ENCODE results near the gene PSKH1. TPM values are rescaled to one million over a fixed set of nuclear protein-coding genes. Genes with fewer than 3 reads are reported as not detected.

PSKH1 gene
- total RNA-seq = 10 to 100 TPM; 29.6 to 30.4 TPM
- polyA plus RNA-seq = 10 to 100 TPM; 15.2 to 16.2 TPM
- long read RNA-seq, donor 1, transcript PSKH1-202 (2 exons, 1,509 nt) = major isoform, 8 of 16 reads
- long read RNA-seq, donor 1, partial matches to known transcripts = 4 of 16 reads
- long read RNA-seq, donor 1, other reads (novel, unspliced or antisense) = 4 of 16 reads
- long read RNA-seq, donor 2, partial matches to known transcripts = 0 of 14 reads
- long read RNA-seq, donor 2, other reads (novel, unspliced or antisense) = 9 of 14 reads

DNA sequence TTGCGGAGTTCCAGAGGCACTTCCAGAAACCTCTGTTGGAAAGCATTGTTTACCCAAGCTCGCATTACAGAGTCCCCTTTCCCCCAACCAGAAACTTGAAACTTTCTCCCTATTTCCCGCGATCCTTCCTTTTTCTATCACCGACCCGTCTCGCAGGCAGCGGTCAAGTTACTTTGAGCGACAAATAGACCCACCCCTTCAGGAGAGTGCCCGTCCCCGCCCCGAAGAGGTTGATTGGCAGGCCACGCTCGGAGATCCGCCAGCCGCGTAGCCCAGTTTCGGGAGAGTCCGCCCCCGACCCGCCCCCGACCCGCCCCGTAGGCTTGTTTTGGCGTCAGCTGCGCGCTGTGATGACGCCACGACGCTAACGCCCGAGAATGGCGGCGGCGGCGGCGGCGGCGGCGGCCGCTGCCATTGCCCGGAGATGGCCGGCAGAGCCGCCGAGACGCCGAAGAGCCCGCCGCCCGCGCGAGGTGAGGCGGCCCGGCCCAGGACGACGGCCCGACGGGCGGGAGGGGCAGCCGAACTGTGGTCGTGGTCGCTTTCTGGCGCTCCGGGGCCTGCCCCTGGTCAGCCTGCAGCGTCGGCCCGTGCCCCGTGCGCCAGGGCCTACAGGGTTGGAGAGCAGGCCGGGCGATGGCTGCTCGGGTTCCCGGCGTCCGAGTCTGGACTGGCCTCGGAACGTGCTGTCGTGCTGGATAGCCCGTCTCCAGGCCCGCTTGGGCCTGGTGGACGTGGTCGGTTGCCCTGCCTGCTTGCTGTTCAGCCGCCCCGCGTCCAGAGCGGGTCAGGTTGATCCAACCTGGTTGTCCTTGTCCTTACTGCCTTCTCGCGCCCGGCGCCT, at the start of gene PSKH1:
Gene PSKH1 (plus strand): TSS at position 356 of the 844 bp plus-strand sequence. CDS start 15,496 bp downstream, outside the sequence.
- no peaks in the 10 kb centered on the region for H3K27me3 ChIP-seq (ENCODE audit: control insufficient read depth in 1 of 2, insufficient read depth in 2 of 2, low read length in 1 of 2)
- intact Hi-C loops (cut with DNase I) = loop anchor here in 1 of 2 donors (2.0 kb wide), 1 partner anchor 50 kb away; the partner anchor contains the start of gene THAP11
- ATAC-seq (ENCODE audit: low FRiP score) = peak; percentile 95
- H3K36me3 ChIP-seq (ENCODE audit: control insufficient read depth in 1 of 2, insufficient read depth in 2 of 2, low read length in 1 of 2) = no peaks in the 10 kb centered on the region
- no peaks in the 10 kb centered on the region for H3K9me3 ChIP-seq (ENCODE audit: control insufficient read depth, low read length)
- H3K27ac ChIP-seq (ENCODE audit: low read depth in 1 of 2, low read length in 2 of 2) = peak within 1 kb of the TSS; percentile 57 to 97
- peak within 1 kb of the TSS; percentile 85 to 94 for H3K4me3 ChIP-seq (ENCODE audit: low read length in 2 of 2)
- H3K4me1 ChIP-seq (ENCODE audit: control insufficient read depth in 1 of 2, insufficient read depth in 2 of 2, low read length in 2 of 2) = peaks cover 0 to 2% of the 10 kb centered on the region in 2 donors
- DNase-seq = peak; percentile 98 to 99
- WGBS, 2 donors = 0 to 1% methylated on average over 50 to 90 of the region's 90 CpGs

GRCh38 chr16:67843343-67843765, 49.7 kb upstream of the PSKH1 start:
- Histone ChIP-seq H3K9me3 (ENCODE audit: control insufficient read depth, low read length) (no peaks in the 10 kb centered on the region), H3K27ac (ENCODE audit: low read depth in 1 of 2, low read length in 2 of 2) (peak overlapping the region in 1 of 2 donors; percentile 97)
- 2 to 8% methylated on average over 11 of the region's 11 CpGs for WGBS, 2 donors

DNA sequence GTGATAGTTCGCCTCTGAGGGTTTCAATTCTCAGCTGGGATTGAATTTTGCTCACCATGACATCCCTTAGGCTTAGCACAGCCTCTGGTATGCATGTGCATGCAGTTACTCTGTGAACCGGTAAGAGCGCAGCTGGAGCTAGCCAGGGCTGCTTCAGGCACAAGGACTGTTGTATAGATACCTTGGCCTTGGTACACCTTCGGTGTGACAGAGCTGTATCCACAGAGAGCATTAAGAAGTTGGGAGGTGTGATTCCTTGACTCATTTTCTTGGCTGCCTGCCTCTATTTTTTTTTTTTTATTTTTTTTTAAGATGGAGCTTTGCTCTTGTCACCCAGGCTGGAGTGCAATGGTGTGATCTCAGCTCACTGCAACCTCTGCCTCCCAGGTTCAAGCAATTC, 48.6 kb upstream of the PSKH1 start:
- no peak for ATAC-seq (ENCODE audit: low FRiP score)
- Histone ChIP-seq H3K36me3 (ENCODE audit: control insufficient read depth in 1 of 2, insufficient read depth in 2 of 2, low read length in 1 of 2) (no peaks in the 10 kb centered on the region), H3K27ac (ENCODE audit: low read depth in 1 of 2, low read length in 2 of 2) (peak overlapping the region in 1 of 2 donors; percentile 20), H3K4me3 (ENCODE audit: low read length in 2 of 2) (no peak overlapping the region), H3K27me3 (ENCODE audit: control insufficient read depth in 1 of 2, insufficient read depth in 2 of 2, low read length in 1 of 2) (no peaks in the 10 kb centered on the region), H3K9me3 (ENCODE audit: control insufficient read depth, low read length) (no peaks in the 10 kb centered on the region), H3K4me1 (ENCODE audit: control insufficient read depth in 1 of 2, insufficient read depth in 2 of 2, low read length in 2 of 2) (peaks cover 0 to 5% of the 10 kb centered on the region in 2 donors)
- no peak for DNase-seq
- 60 to 67% methylated on average over 4 of the region's 4 CpGs for WGBS, 2 donors
- intact Hi-C loops (cut with DNase I) = loop anchor here (5.0 kb wide), 2 partner anchors 37 to 38 kb away; partner anchors contain the start of genes NRN1L (in 1 of the 2), RANBP10 (in 1 of the 2) and TSNAXIP1 (in 1 of the 2)

More at GRCh38 chr16:67843343-67843765, 49.7 kb upstream of the PSKH1 start:
- Histone ChIP-seq H3K4me3 (ENCODE audit: low read length in 2 of 2) (peak overlapping the region; percentile 50 to 81), H3K36me3 (ENCODE audit: control insufficient read depth in 1 of 2, insufficient read depth in 2 of 2, low read length in 1 of 2) (no peaks in the 10 kb centered on the region), H3K4me1 (ENCODE audit: control insufficient read depth in 1 of 2, insufficient read depth in 2 of 2, low read length in 2 of 2) (peaks cover 0 to 5% of the 10 kb centered on the region in 2 donors), H3K27me3 (ENCODE audit: control insufficient read depth in 1 of 2, insufficient read depth in 2 of 2, low read length in 1 of 2) (no peaks in the 10 kb centered on the region)
- ATAC-seq (ENCODE audit: low FRiP score) (no peak), DNase-seq (no peak)
- intact Hi-C loops (cut with DNase I) = loop anchor here (2.0 to 5.0 kb wide), 3 partner anchors 36 to 49 kb away; partner anchors contain the start of genes NRN1L (in 1 of the 2), PSKH1 (in 1 of the 2), RANBP10 (in 1 of the 2) and TSNAXIP1 (in 1 of the 2)

DNA sequence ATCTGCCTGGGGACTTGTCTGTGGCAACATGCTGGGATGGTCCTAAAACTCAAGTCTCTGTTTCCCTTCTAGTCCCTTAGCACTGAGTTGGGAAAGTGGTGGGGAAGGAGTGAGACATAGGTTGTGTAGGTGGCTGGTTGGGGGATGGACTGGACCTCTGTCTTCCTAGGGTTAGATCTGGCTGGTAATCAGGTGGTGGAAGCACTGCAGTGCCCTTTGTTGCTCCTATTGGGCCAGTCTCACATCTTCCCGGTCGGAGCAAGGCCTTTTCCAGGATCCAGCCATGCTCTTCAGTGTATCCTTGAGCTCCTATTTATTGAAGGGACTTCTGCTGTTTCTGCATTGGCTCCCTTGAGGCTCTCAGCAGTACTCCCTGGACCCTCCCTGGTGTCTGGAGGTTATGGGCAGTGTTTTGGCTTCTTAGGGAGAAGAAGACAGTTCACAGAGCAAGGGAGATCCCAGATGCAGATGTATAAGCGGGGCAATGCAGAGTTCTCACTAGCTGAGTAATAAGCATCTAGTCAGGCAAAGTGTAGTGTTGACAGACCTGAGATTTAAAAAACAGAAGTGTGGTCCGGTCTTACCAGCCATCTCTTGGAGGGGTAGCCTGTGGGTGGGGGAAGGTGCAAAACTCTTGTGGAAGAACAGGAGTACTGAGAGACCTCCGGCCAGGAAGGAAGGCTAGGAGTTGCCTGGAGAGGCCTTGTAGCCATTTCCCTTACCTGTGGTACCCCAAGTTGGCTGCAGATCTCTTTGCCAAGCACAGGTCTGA, 47.6 kb upstream of the PSKH1 start:
- no peak for DNase-seq
- H3K4me3 ChIP-seq (ENCODE audit: low read length in 2 of 2) = no peak overlapping the region
- no peaks in the 10 kb centered on the region for H3K9me3 ChIP-seq (ENCODE audit: control insufficient read depth, low read length)
- peaks cover 0 to 5% of the 10 kb centered on the region in 2 donors for H3K4me1 ChIP-seq (ENCODE audit: control insufficient read depth in 1 of 2, insufficient read depth in 2 of 2, low read length in 2 of 2)
- no peaks in the 10 kb centered on the region for H3K36me3 ChIP-seq (ENCODE audit: control insufficient read depth in 1 of 2, insufficient read depth in 2 of 2, low read length in 1 of 2)
- no peaks in the 10 kb centered on the region for H3K27me3 ChIP-seq (ENCODE audit: control insufficient read depth in 1 of 2, insufficient read depth in 2 of 2, low read length in 1 of 2)
- ATAC-seq (ENCODE audit: low FRiP score) = no peak
- WGBS, 2 donors = 53 to 54% methylated on average over 5 of the region's 5 CpGs
- intact Hi-C loops (cut with DNase I) = loop anchor here in 1 of 2 donors (1.0 kb wide), 1 partner anchor 18 kb away; no protein-coding TSS in a partner anchor
- peak overlapping the region in 1 of 2 donors; percentile 7 for H3K27ac ChIP-seq (ENCODE audit: low read depth in 1 of 2, low read length in 2 of 2)

GRCh38 chr16:67846063-67846319, 47.1 kb upstream of the PSKH1 start:
- WGBS, 2 donors = 5 to 8% methylated on average over 2 of the region's 2 CpGs
- peaks cover 0 to 5% of the 10 kb centered on the region in 2 donors for H3K4me1 ChIP-seq (ENCODE audit: control insufficient read depth in 1 of 2, insufficient read depth in 2 of 2, low read length in 2 of 2)
- H3K9me3 ChIP-seq (ENCODE audit: control insufficient read depth, low read length) = no peaks in the 10 kb centered on the region
- no peaks in the 10 kb centered on the region for H3K27me3 ChIP-seq (ENCODE audit: control insufficient read depth in 1 of 2, insufficient read depth in 2 of 2, low read length in 1 of 2)
- ATAC-seq (ENCODE audit: low FRiP score) (no peak), DNase-seq (no peak)
- H3K4me3 ChIP-seq (ENCODE audit: low read length in 2 of 2) = peak overlapping the region; percentile 33 to 76
- intact Hi-C loops (cut with DNase I) = loop anchor here in 1 of 2 donors (1.0 kb wide), 1 partner anchor 17 kb away; no protein-coding TSS in a partner anchor
- no peaks in the 10 kb centered on the region for H3K36me3 ChIP-seq (ENCODE audit: control insufficient read depth in 1 of 2, insufficient read depth in 2 of 2, low read length in 1 of 2)
- peak overlapping the region; percentile 17 to 97 for H3K27ac ChIP-seq (ENCODE audit: low read depth in 1 of 2, low read length in 2 of 2)

GRCh38 chr16:67846320-67847063, 46.6 kb upstream of the PSKH1 start, which contains the start of gene NUTF2:
TSS of gene NUTF2 (plus strand) at chr16:67846933. CDS start at chr16:67865131, 18,198 bp downstream.
- intact Hi-C loops (cut with DNase I) = loop anchor here in 1 of 2 donors (1.0 kb wide), 1 partner anchor 17 kb away; no protein-coding TSS in a partner anchor
- Histone ChIP-seq H3K4me1 (ENCODE audit: control insufficient read depth in 1 of 2, insufficient read depth in 2 of 2, low read length in 2 of 2) (peaks cover 0 to 5% of the 10 kb centered on the region in 2 donors), H3K27ac (ENCODE audit: low read depth in 1 of 2, low read length in 2 of 2) (peak within 1 kb of the TSS; percentile 17 to 97), H3K9me3 (ENCODE audit: control insufficient read depth, low read length) (no peaks in the 10 kb centered on the region), H3K4me3 (ENCODE audit: low read length in 2 of 2) (peak within 1 kb of the TSS; percentile 33 to 76), H3K27me3 (ENCODE audit: control insufficient read depth in 1 of 2, insufficient read depth in 2 of 2, low read length in 1 of 2) (no peaks in the 10 kb centered on the region), H3K36me3 (ENCODE audit: control insufficient read depth in 1 of 2, insufficient read depth in 2 of 2, low read length in 1 of 2) (no peaks in the 10 kb centered on the region)
- DNase-seq (peak; percentile 97 to 98), ATAC-seq (ENCODE audit: low FRiP score) (peak; percentile 92)
- 0 to 1% methylated on average over 34 to 57 of the region's 57 CpGs for WGBS, 2 donors

DNA sequence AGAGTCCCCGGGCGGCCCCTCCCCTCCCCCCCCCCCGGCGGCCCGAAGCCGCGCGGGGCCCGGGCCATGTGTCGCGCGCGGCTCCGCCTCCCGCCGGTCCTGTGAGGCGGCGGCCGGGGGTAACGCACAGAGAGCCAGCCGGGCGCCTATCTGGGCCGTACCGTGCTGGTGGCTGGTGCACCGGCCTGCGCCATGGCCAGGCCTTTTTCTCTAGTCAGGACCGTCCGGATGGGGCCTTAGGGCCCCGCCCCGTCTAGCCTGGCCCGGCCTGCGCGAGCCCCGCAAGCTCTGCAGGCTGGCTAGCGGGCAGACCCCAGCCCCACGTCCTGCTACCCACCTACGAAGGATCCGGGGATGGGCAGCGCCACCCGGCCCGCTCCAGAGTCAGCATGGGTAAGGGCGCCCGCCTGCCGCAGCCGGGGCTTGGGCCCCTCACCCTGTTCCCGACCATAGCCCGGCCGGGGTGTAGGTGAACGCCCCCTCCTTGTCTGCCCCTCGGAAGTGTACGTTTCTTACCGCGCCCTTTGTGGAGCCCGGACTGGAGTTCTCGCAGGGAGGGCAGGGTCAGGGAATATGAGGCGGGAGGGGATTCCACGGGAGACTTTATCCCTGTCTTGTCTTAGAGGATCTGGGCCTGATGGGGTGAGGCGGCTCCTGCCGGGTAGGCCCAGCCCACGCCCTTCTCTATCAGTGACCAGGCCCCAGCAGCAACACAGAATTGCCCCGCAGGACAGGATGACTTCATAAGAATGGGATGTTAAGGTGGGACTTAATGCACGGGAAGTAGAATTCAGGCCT, 45.8 kb upstream of the PSKH1 start, which contains the start of gene CENPT:
Gene CENPT (minus strand): TSS at position 630 of the 798 bp plus-strand sequence. CDS start 13,834 bp downstream, outside the sequence.
- H3K36me3 ChIP-seq (ENCODE audit: control insufficient read depth in 1 of 2, insufficient read depth in 2 of 2, low read length in 1 of 2) = no peaks in the 10 kb centered on the region
- DNase-seq (peak; percentile 55 to 88), ATAC-seq (ENCODE audit: low FRiP score) (peak; percentile 75)
- H3K27ac ChIP-seq (ENCODE audit: low read depth in 1 of 2, low read length in 2 of 2) = peak within 1 kb of the TSS; percentile 17 to 97
- peaks cover 0 to 5% of the 10 kb centered on the region in 2 donors for H3K4me1 ChIP-seq (ENCODE audit: control insufficient read depth in 1 of 2, insufficient read depth in 2 of 2, low read length in 2 of 2)
- H3K4me3 ChIP-seq (ENCODE audit: low read length in 2 of 2) = peak within 1 kb of the TSS; percentile 33 to 76
- no peaks in the 10 kb centered on the region for H3K9me3 ChIP-seq (ENCODE audit: control insufficient read depth, low read length)
- 1% methylated on average over 41 to 62 of the region's 62 CpGs for WGBS, 2 donors
- H3K27me3 ChIP-seq (ENCODE audit: control insufficient read depth in 1 of 2, insufficient read depth in 2 of 2, low read length in 1 of 2) = no peaks in the 10 kb centered on the region
- intact Hi-C loops (cut with DNase I) = no loop called here
